ENCODE measurements around the gene ADGRD1. TPM values are rescaled to one million over a fixed set of nuclear protein-coding genes. Genes with fewer than 3 reads are reported as not detected.

Gene ADGRD1
- polyA plus RNA-seq, 3 donors = 4.7 to 17.9 (median 4.9) TPM

DNA sequence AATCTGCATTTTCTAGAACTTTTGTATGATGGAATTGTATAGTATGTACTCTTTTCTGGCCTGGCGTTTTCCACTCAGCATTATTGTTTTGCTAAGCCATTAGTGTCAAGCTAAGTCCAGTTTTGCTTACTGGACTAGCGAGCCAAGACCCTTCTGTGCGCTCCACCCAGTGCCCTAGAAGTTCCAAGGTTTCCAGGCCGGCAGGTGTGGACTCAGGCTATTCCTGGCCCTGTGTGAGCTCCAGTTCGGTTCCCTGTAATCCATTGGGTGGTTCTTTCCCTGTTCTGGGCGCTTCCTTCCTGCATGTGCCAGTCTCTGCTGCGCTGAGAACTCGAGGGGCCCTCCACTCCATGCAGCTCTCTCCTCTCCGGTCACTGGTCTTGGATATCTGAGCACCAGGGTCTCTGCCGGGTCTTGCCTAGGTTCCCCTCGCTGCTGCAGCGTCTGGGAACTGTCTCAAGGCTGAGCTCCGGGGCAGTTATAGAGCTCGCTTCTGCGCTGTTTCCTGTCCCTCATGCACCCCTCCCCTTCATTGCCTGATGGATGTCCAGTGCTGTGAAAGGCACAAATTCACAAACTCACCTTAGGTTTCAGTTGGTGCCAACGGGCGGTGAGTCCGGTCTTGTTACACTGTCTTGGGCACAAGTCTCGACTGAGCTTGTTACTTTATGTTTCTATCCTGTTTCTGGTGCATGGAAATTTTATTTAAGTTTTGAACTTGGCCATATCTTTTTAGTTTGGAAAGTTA is 100.8 kb downstream of the ADGRD1 start:
- no peak overlapping the region for H3K27ac ChIP-seq (ENCODE audit: low read depth in 1 of 2, low read length in 2 of 2)
- no peaks in the 10 kb centered on the region for H3K79me2 ChIP-seq (ENCODE audit: insufficient read depth, low read length)
- no peak overlapping the region for H2AFZ ChIP-seq (ENCODE audit: insufficient read depth, low read depth, low read length, poor library complexity, severe bottlenecking)
- peaks cover 0 to 7% of the 10 kb centered on the region in 2 donors for H3K4me1 ChIP-seq (ENCODE audit: control insufficient read depth in 1 of 2, insufficient read depth in 2 of 2, low read length in 2 of 2)
- H3K9ac ChIP-seq (ENCODE audit: insufficient read depth, low read length, poor library complexity, severe bottlenecking) = no peak overlapping the region
- peaks cover 10 to 28% (median 17%) of the 10 kb centered on the region in 3 donors for H3K27me3 Mint-ChIP-seq (ENCODE audit: low read depth in 3 of 3)
- 81% methylated on average over 13 of the region's 19 CpGs for WGBS (ENCODE audit: insufficient coverage)
- peaks cover 0 to 5% of the 10 kb centered on the region in 2 donors for H3K36me3 Mint-ChIP-seq
- H4K20me1 ChIP-seq (ENCODE audit: insufficient read depth, low read length) = peaks cover 39% of the 10 kb centered on the region
- H3K9me3 Mint-ChIP-seq = peaks cover 0 to 2% (median 0%) of the 10 kb centered on the region in 7 donors
- H3K4me3 ChIP-seq (replicated peaks in 1 of 3; ENCODE audit: low read depth in 2 of 3, low read length in 3 of 3) = no peak overlapping the region
- H3K4me3 Mint-ChIP-seq = no peak overlapping the region
- intact Hi-C loops (cut with micrococcal nuclease) = no loop called here
- H3K4me2 ChIP-seq (replicated peaks; ENCODE audit: extremely low read depth, low read length, poor library complexity, severe bottlenecking) = no peak overlapping the region
- H3K9me3 ChIP-seq (replicated peaks in 1 of 2; ENCODE audit: control insufficient read depth in 1 of 2, insufficient read depth in 1 of 2, low read length in 2 of 2) = no peaks in the 10 kb centered on the region
- DNase-seq = no peak
- no peaks in the 10 kb centered on the region for H3K36me3 ChIP-seq (replicated peaks in 1 of 2; ENCODE audit: control insufficient read depth in 1 of 2, insufficient read depth in 2 of 2, low read length in 2 of 2)
- TF ChIP-seq, protein P1, sequence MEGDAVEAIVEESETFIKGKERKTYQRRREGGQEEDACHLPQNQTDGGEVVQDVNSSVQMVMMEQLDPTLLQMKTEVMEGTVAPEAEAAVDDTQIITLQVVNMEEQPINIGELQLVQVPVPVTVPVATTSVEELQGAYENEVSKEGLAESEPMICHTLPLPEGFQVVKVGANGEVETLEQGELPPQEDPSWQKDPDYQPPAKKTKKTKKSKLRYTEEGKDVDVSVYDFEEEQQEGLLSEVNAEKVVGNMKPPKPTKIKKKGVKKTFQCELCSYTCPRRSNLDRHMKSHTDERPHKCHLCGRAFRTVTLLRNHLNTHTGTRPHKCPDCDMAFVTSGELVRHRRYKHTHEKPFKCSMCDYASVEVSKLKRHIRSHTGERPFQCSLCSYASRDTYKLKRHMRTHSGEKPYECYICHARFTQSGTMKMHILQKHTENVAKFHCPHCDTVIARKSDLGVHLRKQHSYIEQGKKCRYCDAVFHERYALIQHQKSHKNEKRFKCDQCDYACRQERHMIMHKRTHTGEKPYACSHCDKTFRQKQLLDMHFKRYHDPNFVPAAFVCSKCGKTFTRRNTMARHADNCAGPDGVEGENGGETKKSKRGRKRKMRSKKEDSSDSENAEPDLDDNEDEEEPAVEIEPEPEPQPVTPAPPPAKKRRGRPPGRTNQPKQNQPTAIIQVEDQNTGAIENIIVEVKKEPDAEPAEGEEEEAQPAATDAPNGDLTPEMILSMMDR (IDR thresholded peaks at IDR 0.05) = no peak
- peak overlapping the region in 1 of 7 donors; percentile 15 for H3K27ac Mint-ChIP-seq
- H3K4me1 Mint-ChIP-seq = peaks cover 6% of the 10 kb centered on the region
- no peaks in the 10 kb centered on the region for H3K27me3 ChIP-seq (ENCODE audit: control insufficient read depth in 2 of 2, insufficient read depth in 2 of 2, low read length in 2 of 2)

DNA sequence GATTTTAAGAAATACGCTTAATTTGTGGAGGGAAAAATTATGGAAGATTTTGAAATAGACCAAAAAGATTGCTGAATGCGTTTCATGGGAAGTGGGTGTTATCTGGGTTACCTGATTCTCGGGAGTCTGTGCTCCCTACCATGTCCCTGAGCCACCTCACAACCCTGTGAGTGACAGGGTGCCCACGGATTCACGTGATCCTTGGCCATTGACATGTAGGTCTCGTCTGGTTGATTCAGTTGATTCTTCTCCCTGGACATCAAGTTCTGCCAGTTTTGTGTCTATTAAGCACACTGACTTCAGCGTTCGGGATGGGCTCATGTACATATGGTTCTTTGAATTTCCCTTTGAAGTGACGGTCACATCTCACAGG is 101.4 kb downstream of the ADGRD1 start:
- H3K27me3 ChIP-seq (ENCODE audit: control insufficient read depth in 2 of 2, insufficient read depth in 2 of 2, low read length in 2 of 2) = no peaks in the 10 kb centered on the region
- no peak overlapping the region for H2AFZ ChIP-seq (ENCODE audit: insufficient read depth, low read depth, low read length, poor library complexity, severe bottlenecking)
- H4K20me1 ChIP-seq (ENCODE audit: insufficient read depth, low read length) = peaks cover 42% of the 10 kb centered on the region
- WGBS (ENCODE audit: insufficient coverage) = 94% methylated on average over 2 of the region's 9 CpGs
- H3K79me2 ChIP-seq (ENCODE audit: insufficient read depth, low read length) = no peaks in the 10 kb centered on the region
- Mint-ChIP-seq H3K36me3 (peaks cover 0 to 5% of the 10 kb centered on the region in 2 donors), H3K27ac (no peak overlapping the region), H3K27me3 (ENCODE audit: low read depth in 3 of 3) (peaks cover 10 to 28% (median 19%) of the 10 kb centered on the region in 3 donors), H3K4me1 (peaks cover under 1% of the 10 kb centered on the region), H3K9me3 (peaks cover 0 to 2% (median 0%) of the 10 kb centered on the region in 7 donors), H3K4me3 (no peak overlapping the region)
- TF ChIP-seq, protein P1 (IDR thresholded peaks at IDR 0.05) = no peak
- no peak for DNase-seq
- intact Hi-C loops (cut with micrococcal nuclease) = no loop called here
- no peak overlapping the region for H3K4me2 ChIP-seq (replicated peaks; ENCODE audit: extremely low read depth, low read length, poor library complexity, severe bottlenecking)
- no peak overlapping the region for H3K4me3 ChIP-seq (replicated peaks in 1 of 3; ENCODE audit: low read depth in 2 of 3, low read length in 3 of 3)
- H3K36me3 ChIP-seq (replicated peaks in 1 of 2; ENCODE audit: control insufficient read depth in 1 of 2, insufficient read depth in 2 of 2, low read length in 2 of 2) = no peaks in the 10 kb centered on the region
- no peak overlapping the region for H3K9ac ChIP-seq (ENCODE audit: insufficient read depth, low read length, poor library complexity, severe bottlenecking)
- H3K27ac ChIP-seq (ENCODE audit: low read depth in 1 of 2, low read length in 2 of 2) = no peak overlapping the region
- H3K9me3 ChIP-seq (replicated peaks in 1 of 2; ENCODE audit: control insufficient read depth in 1 of 2, insufficient read depth in 1 of 2, low read length in 2 of 2) = no peaks in the 10 kb centered on the region
- H3K4me1 ChIP-seq (ENCODE audit: control insufficient read depth in 1 of 2, insufficient read depth in 2 of 2, low read length in 2 of 2) = peaks cover 0 to 2% of the 10 kb centered on the region in 2 donors
